Nephron (organoid): ENCODE results near the gene VPS26B.
"Not testable (repeated sequence)": the region's sequence is repeated elsewhere in the genome, so short reads cannot be mapped to it uniquely, and the experiment has no call there.

Experiments used
- H3K27ac Mint-ChIP-seq, 3 experiments: 2 replicates each; pipeline ENCODE4 v1.8.0; 2020; ENCODE audit warnings: mixed read lengths in 3 of 3, mild to moderate bottlenecking in 2 of 3, moderate library complexity in 1 of 3
- H3K27me3 Mint-ChIP-seq: 2 replicates; pipeline ENCODE4 v1.8.0; 2021; ENCODE audit warnings: low read depth, mild to moderate bottlenecking, moderate library complexity, mixed read lengths
- H3K36me3 Mint-ChIP-seq: 2 replicates; pipeline ENCODE4 v1.8.0; 2020; ENCODE audit warnings: low read depth, mixed read lengths
- H3K4me1 Mint-ChIP-seq: 2 replicates; pipeline ENCODE4 v1.8.0; 2020; ENCODE audit warnings: mixed read lengths
- H3K4me3 Mint-ChIP-seq, 3 experiments: 2 replicates each; pipeline ENCODE4 v1.8.0; 2020; ENCODE audit warnings: mild to moderate bottlenecking in 3 of 3, mixed read lengths in 3 of 3, moderate library complexity in 2 of 3
- H3K9me3 Mint-ChIP-seq: 2 replicates; pipeline ENCODE4 v1.8.0; 2020; ENCODE audit warnings: mixed read lengths
- TF ChIP-seq, protein P1 (sequence below), 3 experiments: fragments of 200-600 bp; sonication (generic); IDR thresholded peaks; one replicate each; pipeline ENCODE4 v1.5.0; 2021; ENCODE audit warnings: antibody characterized with exemption in 3 of 3; ENCODE audit not compliant: unreplicated experiment in 3 of 3

Gene VPS26B

DNA sequence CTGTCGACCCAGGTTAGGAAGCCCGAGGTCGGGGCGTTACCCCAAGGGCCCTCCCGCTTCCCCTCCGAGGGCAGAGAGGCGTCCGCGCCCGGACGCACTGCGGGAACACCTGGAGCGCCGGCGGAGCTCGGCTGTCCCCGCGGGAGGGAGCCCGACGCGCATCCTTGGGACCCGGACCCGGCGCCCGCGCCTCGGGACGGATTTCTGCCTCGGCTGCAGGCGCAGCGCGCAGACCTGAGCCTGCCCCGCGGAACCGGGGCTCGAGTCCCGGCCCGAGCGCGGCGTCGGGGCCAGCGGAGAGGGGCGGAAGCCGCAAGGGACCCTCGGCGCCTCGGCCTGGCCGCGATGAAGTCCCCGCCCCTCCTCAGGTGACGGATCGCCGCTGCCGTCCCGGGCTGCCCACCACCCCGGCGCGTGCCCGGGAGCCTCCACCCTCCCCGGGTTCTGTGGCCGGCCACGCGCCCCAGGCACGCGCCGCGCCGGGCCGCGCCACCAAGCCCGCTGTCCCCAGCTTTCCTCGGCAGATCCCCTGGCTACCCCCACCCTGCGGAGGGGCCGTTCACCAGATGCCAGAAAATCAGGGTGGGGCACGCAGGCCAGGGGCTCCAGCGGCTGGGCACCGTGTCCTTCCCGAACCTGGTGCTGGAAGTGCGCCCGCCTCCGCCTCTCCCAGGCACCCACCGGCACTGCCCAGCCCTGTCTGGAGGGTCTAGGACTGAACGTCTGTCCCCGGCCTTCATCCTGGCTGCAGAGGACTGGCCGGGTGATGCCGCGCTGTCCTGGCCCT lies 52.1 kb downstream of the VPS26B start:
- H3K27me3 Mint-ChIP-seq = peaks cover 89% of the 10 kb centered on the region
- H3K27ac Mint-ChIP-seq = no peak overlapping the region
- peaks cover 19% of the 10 kb centered on the region for H3K4me1 Mint-ChIP-seq
- H3K36me3 Mint-ChIP-seq = no peaks in the 10 kb centered on the region
- H3K4me3 Mint-ChIP-seq = peak overlapping the region; percentile 78 to 85 (median 78)
- peaks cover 3% of the 10 kb centered on the region for H3K9me3 Mint-ChIP-seq
- TF ChIP-seq, protein P1, sequence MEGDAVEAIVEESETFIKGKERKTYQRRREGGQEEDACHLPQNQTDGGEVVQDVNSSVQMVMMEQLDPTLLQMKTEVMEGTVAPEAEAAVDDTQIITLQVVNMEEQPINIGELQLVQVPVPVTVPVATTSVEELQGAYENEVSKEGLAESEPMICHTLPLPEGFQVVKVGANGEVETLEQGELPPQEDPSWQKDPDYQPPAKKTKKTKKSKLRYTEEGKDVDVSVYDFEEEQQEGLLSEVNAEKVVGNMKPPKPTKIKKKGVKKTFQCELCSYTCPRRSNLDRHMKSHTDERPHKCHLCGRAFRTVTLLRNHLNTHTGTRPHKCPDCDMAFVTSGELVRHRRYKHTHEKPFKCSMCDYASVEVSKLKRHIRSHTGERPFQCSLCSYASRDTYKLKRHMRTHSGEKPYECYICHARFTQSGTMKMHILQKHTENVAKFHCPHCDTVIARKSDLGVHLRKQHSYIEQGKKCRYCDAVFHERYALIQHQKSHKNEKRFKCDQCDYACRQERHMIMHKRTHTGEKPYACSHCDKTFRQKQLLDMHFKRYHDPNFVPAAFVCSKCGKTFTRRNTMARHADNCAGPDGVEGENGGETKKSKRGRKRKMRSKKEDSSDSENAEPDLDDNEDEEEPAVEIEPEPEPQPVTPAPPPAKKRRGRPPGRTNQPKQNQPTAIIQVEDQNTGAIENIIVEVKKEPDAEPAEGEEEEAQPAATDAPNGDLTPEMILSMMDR (IDR thresholded peaks at IDR 0.05; ENCODE audit: unreplicated experiment in 3 of 3) = no peak

DNA sequence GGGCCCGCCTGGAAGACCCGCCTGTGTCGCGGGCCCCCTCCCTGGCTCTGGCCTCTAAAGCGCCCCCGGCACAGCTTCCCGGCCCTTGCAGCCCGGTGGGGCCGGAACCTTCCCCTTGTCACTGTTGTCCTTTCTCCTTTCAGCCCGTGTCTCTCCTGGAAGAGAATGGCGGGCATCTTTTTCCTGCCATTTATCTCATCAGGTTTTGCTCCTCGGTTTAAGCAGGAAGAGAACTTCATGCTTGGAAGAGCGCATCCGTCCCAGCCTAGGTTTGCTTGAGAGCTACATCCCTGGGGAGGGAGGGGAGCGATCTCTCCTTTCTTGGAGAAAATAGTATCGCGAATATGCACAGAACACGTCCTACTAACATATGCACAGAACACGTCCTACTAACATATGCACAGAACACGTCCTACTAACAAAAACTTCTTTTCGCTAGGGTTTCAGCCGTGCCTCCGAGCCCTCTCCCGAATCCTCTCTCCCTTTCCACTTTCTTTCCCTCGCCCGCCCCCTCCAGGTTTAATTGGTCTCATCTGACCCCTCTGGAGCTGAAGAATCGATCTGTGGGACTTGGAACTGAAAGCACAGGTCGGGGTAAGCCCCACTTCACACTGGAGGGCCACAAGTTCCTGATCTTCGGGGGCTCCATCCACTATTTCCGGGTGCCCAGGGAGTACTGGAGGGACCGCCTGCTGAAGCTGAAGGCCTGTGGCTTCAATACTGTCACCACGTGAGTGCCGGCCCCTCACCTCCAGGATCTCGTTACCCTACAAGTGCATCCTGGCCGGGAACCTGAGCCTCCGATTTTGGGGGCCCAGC lies 52.9 kb downstream of the VPS26B start:
- Mint-ChIP-seq H3K4me3 (peak overlapping the region; percentile 78 to 86 (median 85)), H3K36me3 (no peaks in the 10 kb centered on the region), H3K9me3 (peaks cover 3% of the 10 kb centered on the region), H3K4me1 (peaks cover 17% of the 10 kb centered on the region), H3K27me3 (peaks cover 82% of the 10 kb centered on the region), H3K27ac (no peak overlapping the region)
- TF ChIP-seq, protein P1 (IDR thresholded peaks at IDR 0.05; ENCODE audit: unreplicated experiment in 3 of 3) = no peak

DNA sequence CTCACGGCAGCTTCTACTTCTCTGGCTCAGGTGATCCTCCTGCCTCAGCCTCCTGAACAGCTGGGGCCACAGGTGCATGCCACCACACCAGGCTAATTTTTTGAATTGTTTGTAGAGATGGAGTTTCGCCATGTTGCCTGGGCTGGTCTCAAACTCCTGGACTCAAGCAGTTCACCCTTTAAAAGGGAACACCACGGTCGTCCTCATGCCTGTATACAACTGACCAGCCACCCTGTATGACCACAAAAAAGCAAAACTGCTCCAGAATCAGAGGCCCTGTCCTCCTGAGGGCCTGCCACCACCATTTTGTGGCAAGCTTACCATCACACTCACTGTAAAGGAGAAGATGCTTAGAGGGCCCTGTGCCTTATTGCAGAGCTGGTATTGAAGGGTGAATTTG lies 53.9 kb downstream of the VPS26B start:
- Mint-ChIP-seq H3K36me3 (no peaks in the 10 kb centered on the region), H3K4me3 (no peak overlapping the region), H3K27me3 (peaks cover 78% of the 10 kb centered on the region), H3K9me3 (peaks cover 3% of the 10 kb centered on the region), H3K27ac (no peak overlapping the region), H3K4me1 (peaks cover 15% of the 10 kb centered on the region)
- TF ChIP-seq, protein P1 (IDR thresholded peaks at IDR 0.05; ENCODE audit: unreplicated experiment in 3 of 3) = no peak

DNA sequence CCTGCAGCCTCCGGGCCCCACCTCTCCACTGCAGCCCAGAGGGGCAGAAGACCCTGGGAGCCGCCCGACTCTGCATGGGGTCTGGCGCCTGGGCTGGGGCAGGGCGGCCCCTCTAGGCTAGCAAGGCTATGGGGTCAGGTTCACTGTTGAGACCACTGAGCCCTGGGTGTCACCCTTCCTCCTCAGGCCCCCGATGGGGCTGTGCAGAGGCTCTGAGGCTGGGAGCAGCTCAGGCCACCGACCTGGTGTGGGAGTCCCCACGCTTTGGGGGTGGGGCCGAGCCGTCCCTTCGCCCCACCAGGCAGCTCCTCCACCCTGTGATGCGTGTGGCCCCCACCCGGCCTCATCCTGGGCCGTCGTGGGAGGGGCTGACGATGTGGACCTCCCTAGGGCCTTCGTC lies 57.2 kb downstream of the VPS26B start:
- not testable (repeated sequence) for H3K9me3 Mint-ChIP-seq, H3K27ac Mint-ChIP-seq, H3K36me3 Mint-ChIP-seq, H3K4me1 Mint-ChIP-seq, H3K4me3 Mint-ChIP-seq
- peaks cover 62% of the 10 kb centered on the region for H3K27me3 Mint-ChIP-seq

DNA sequence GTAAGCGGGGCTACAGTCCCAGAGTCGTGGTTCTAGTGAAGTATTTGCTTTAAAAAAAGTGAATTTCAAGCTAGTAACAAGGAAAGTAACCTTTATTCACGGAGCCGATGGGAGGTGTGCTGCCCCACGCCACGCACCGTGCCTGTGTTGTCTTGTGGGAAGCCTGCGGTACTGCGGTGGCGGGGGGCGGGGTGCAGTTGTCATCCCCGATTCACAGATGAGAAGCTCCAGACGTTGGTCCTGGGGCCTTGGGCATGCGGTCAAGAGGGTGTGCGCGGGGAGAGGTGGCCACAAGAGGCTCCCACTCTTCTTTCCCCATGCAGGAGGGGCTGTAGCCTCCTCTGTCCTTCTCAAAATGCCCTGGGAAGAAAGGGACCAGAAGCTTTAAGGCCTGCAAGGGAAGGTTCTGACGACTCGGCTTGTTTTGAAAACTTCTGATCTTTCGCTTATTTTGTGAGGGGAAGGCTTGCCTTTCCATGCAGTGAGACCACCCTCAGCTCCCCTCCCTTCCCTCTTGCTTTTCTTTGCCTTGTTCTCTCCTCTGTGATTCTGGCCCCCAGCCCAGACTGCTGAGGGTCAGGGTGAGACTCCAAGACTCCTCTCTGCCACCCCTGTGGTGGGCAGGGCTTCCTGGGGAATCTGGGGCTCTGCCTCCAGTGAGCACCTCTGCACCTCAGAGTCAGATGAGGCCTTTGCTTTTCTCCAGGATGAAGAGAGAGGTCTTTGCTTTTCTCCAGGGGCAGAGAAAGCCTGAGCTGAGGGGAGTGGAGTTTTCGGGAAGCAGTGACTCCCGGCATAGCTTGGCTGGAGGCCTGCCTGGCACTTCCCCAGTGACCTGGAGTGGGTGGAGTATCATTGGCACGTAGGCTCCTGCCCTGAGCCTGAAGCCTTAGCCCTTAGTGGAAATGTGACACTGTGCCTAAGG lies 57.9 kb downstream of the VPS26B start:
- no peak overlapping the region for H3K4me3 Mint-ChIP-seq
- TF ChIP-seq, protein P1 (IDR thresholded peaks at IDR 0.05; ENCODE audit: unreplicated experiment in 3 of 3) = no peak
- H3K36me3 Mint-ChIP-seq = no peaks in the 10 kb centered on the region
- peaks cover under 1% of the 10 kb centered on the region for H3K4me1 Mint-ChIP-seq
- H3K9me3 Mint-ChIP-seq = no peaks in the 10 kb centered on the region
- no peak overlapping the region for H3K27ac Mint-ChIP-seq
- peaks cover 55% of the 10 kb centered on the region for H3K27me3 Mint-ChIP-seq
